NCI-H2171 (cell line): ENCODE data around the gene BACH2.

Experiments used
- DNase-seq: peaks from one replicate; lab custom pipeline; 2025; lab: John Stamatoyannopoulos, UW

Gene BACH2

GRCh38 chr6:90237350-90237990, 59.2 kb downstream of the BACH2 start:
- DNase-seq, result no peak

DNA sequence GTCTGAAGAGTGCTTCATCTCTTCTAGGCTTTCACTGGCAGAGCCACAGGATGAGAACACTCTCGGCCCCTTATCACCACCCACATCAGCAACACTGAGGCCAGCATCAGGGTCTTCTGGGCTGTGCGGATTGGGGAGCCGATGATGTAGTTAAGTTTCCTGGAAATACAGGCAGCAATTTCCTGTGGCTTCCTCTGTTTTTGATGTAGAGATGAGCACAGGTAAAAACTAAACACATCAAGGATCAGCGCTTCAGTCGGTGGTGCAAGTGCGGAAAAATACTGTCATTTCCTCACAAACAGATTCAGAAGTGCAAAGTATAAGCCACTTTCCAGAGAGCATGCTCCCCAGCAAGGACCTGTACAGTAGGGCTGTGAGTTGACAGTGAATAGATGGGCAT, 62.6 kb downstream of the BACH2 start:
- no peak for DNase-seq

DNA sequence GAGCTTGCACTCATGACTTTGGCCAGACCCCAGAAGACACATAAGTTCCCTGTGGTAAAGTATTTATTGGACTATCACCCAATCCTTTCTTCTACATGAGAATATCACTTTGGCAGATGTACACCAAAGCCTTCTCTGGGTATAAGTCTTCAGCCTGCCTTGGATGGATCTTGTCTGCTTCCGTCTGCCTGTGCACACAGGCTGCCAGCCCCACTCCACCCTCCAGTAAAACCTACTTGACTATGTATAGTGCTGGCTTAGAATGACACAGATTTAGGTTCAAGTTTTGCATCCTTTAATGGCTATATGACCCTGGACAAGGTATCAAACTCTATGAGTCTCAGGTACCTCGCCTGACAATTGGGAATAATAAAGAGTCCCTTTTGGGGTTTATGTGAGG, 63.4 kb downstream of the BACH2 start:
- no peak for DNase-seq

- DNase-seq, result no peak
These were observed 64.8 kb downstream of the BACH2 start for GRCh38 chr6:90231798-90232197.

GRCh38 chr6:90231308-90231707, 65.3 kb downstream of the BACH2 start:
- no peak for DNase-seq

- no peak for DNase-seq
These were observed 66.0 kb downstream of the BACH2 start for GRCh38 chr6:90230548-90231215.

GRCh38 chr6:90229331-90230010, 67.2 kb downstream of the BACH2 start:
- DNase-seq, result peak; percentile 15

DNA sequence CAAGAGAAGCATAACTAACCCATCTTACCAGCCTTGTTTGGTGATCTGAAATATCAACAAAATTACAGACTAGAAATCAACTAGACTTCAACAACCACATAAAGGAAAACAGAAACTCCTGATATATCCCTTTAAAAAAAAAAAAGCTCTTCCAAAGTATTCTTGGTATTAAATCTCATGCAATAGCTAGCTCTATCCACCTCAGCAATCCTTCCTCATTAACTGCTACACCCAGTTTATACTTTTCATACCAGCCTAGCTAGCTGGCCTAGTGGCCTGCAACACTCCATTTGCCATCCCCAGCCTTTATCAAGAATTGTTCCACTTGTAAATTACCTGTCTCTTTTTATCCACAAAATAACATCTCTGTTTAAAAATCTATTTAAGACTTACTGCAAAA, 69.0 kb downstream of the BACH2 start:
- no peak for DNase-seq

GRCh38 chr6:90227213-90227612, 69.4 kb downstream of the BACH2 start:
- no peak for DNase-seq

- no peak for DNase-seq
These were observed 70.4 kb downstream of the BACH2 start for GRCh38 chr6:90226257-90226656.

- DNase-seq, result no peak
These were observed 72.4 kb downstream of the BACH2 start for GRCh38 chr6:90224196-90224595.

GRCh38 chr6:90222724-90223198, 73.9 kb downstream of the BACH2 start:
- DNase-seq, result no peak

- no peak for DNase-seq
These were observed 74.6 kb downstream of the BACH2 start for GRCh38 chr6:90222008-90222407.

DNA sequence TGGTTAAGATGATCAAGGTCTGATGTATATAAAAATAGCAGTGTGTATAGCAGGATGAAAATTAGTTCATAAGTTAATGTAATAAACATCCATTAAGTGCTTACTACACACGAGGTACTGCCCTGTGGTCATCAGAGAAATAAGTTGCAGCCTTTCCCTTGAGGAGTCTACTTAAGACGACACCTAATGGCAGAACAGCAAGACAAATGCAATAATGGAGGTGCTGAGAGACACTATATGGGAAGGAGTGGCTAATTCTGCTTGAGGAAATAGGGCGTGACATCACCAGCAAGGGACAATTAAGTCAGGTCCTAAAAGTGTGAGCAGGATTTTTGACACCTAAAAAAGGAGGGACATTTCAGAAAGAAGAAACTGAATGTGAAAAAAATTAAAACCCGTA, 75.2 kb downstream of the BACH2 start:
- no peak for DNase-seq

GRCh38 chr6:90220273-90220672, 76.4 kb downstream of the BACH2 start:
- no peak for DNase-seq

- DNase-seq, result peak; percentile 86
These were observed 77.2 kb downstream of the BACH2 start for GRCh38 chr6:90219209-90219985.

DNA sequence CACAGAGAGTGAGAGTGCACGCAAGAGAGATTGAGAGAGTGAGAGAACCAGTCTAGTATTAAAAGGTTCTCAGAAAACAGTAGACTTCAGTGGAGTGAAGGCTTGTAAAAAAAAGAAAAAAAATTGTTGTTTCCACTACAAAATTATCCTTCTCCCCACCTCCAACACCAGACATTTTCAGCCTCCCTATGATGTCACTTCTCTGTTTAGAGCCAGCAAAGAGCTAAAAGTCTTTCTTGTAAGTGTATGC, 77.8 kb downstream of the BACH2 start:
- no peak for DNase-seq

- no peak for DNase-seq
These were observed 79.0 kb downstream of the BACH2 start for GRCh38 chr6:90217506-90218127.

GRCh38 chr6:90216072-90216977, 80.3 kb downstream of the BACH2 start:
- no peak for DNase-seq

DNA sequence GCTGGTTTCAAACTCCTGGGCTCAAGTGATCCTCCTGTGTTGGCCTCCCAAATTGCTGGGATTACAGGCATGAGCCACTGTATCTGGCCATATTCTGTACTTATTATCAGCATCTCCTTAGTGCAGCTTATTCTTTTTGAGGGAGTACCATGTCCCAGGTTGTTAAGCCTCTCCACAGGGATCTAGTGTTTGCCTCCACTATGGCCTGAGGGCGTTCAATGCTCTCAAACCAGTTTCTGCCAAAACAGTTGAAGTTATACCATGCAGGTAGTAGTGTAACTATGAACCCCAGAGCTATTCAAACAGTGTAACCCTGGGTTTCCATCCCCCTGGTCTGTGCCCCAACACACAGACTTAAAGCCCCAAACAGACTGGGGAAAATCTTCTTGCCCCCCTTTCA, 81.7 kb downstream of the BACH2 start:
- no peak for DNase-seq

DNA sequence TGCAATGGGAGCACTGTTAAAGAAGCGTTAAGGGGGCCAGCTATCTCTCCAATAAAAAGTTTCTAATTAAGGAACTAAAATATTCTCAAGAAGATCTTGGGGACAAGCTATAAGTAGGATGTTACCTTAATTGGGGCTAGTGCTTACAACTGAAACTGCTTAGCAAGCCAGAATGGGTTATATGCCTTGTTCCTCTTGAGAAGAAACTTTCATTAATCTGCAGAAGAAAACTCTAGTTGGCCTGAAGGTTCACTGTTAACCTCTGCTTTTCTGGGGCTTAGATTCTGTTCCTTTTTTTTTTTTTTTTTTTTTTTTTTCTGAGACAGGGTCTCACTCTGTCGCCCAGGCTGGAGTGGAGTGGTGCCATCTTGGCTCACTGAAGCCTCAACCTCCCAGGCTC, 82.2 kb downstream of the BACH2 start:
- no peak for DNase-seq
